Urothelium cell line (cell line): ENCODE data around the gene ATP6V1G2.
"Not testable (repeated sequence)": the region's sequence is repeated elsewhere in the genome, so short reads cannot be mapped to it uniquely, and the experiment has no call there.

Experiments used
- DNase-seq: peaks from one replicate; pipeline ENCODE4 v3.0.0; 2011; ENCODE audit warnings: low spot score, mixed read lengths
- FAIRE-seq: peaks from 2 replicates; lab custom pipeline; 2011; peaks lifted over from hg19 to GRCh38; lab: Jason Lieb, UNC

The ATP6V1G2 gene

GRCh38 chr6:31531162-31531561 lies 15.2 kb downstream of the ATP6V1G2 start:
- FAIRE-seq (no peak), DNase-seq (no peak)

- no peak for FAIRE-seq
- DNase-seq: no peak
These were observed 15.7 kb downstream of the ATP6V1G2 start for GRCh38 chr6:31530659-31531058.

GRCh38 chr6:31529329-31530150 lies 16.9 kb downstream of the ATP6V1G2 start:
- no peak for DNase-seq
- FAIRE-seq: no peak

GRCh38 chr6:31528821-31529328 lies 17.5 kb downstream of the ATP6V1G2 start, which contains the start of gene MCCD1:
TSS of gene MCCD1 (plus strand) at chr6:31528962. CDS start at chr6:31529015, 53 bp downstream.
- DNase-seq: no peak
- no peak for FAIRE-seq

GRCh38 chr6:31528307-31528777 lies 18.1 kb downstream of the ATP6V1G2 start:
- FAIRE-seq (no peak), DNase-seq (no peak)

GRCh38 chr6:31525932-31526591 lies 20.3 kb downstream of the ATP6V1G2 start:
- no peak for FAIRE-seq
- DNase-seq: no peak

GRCh38 chr6:31525553-31525931 lies 20.9 kb downstream of the ATP6V1G2 start:
- FAIRE-seq (no peak), DNase-seq (no peak)

- DNase-seq: no peak
- no peak for FAIRE-seq
These were observed 24.6 kb downstream of the ATP6V1G2 start for GRCh38 chr6:31521835-31522234.

GRCh38 chr6:31513456-31514165 lies 32.8 kb downstream of the ATP6V1G2 start:
- no peak for DNase-seq
- FAIRE-seq: no peak

GRCh38 chr6:31510007-31510406 lies 36.4 kb downstream of the ATP6V1G2 start:
- FAIRE-seq: no peak
- DNase-seq: no peak

- FAIRE-seq, DNase-seq: not testable (repeated sequence)
These were observed 37.4 kb downstream of the ATP6V1G2 start for GRCh38 chr6:31509036-31509435.

- FAIRE-seq (no peak), DNase-seq (no peak)
These were observed 43.8 kb downstream of the ATP6V1G2 start for GRCh38 chr6:31502586-31502985.

GRCh38 chr6:31499648-31500047 lies 46.8 kb downstream of the ATP6V1G2 start:
- DNase-seq, FAIRE-seq: not testable (repeated sequence)

GRCh38 chr6:31498748-31499147 lies 47.7 kb downstream of the ATP6V1G2 start:
- no peak for DNase-seq
- no peak for FAIRE-seq

GRCh38 chr6:31497531-31498476 lies 48.6 kb downstream of the ATP6V1G2 start, which contains the start of gene MICB:
TSS of gene MICB (plus strand) at chr6:31498145. CDS start at chr6:31498194, 49 bp downstream.
- no peak for FAIRE-seq
- DNase-seq: no peak

GRCh38 chr6:31496826-31497225 lies 49.6 kb downstream of the ATP6V1G2 start:
- not testable (repeated sequence) for FAIRE-seq, DNase-seq

GRCh38 chr6:31495580-31495979 lies 50.8 kb downstream of the ATP6V1G2 start:
- DNase-seq (peak; percentile 31), FAIRE-seq (no peak)
